ENCODE results near the gene FXYD5. TPM values are rescaled to one million over a fixed set of nuclear protein-coding genes. Genes with fewer than 3 reads are reported as not detected.
"Not testable (repeated sequence)": the region's sequence is repeated elsewhere in the genome, so short reads cannot be mapped to it uniquely, and the experiment has no call there.

FXYD5 gene
- total RNA-seq, 4 donors from 2014 or later = 6.0 to 67.7 (median 22.2) TPM

DNA sequence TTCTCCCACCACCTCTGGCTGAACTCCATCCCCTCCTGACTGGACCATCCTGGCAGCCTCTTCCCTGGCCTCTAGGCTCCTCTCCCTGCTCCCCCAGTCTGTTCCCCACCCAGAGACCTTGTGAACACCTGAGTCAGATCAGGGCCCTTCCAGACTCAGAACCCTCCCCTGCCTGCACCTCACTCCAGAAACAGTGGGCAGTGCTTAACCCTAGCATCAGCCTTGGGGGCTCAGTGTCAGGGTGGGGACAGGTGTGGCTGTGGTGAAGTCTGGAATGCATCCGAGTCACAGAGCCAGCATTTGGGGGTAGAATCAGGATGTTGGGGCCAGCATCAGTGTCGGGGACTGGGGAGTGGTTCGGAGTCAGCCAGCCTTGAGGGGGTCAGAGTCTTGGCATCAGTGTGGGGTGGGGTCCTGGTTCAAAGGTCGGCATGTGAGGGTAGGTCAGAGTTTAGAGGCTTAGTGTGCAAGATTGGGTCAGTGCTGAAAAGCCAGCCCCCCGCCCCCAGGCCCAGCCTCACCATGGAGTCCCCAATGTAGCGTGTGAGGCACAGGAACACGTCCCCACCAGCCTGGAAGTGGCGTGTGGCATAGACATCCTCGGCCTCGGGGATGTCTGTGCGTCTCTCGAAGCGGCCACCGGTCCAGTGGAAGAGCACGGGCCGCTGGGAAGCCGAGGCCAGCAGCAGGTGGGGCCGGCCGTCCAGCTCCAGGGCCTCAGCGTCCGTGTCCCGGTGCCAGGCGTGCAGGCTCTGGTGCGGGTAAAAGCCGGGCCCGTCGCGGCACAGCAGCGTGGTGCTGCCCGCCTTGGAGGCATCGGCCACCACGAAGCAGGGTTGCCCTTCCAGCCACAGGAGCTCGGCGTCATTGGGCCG is 28.5 kb upstream of the FXYD5 start:
- no peaks in the 10 kb centered on the region for H3K27me3 ChIP-seq
- no peaks in the 10 kb centered on the region for H3K9me3 ChIP-seq
- no peak overlapping the region for H3K4me3 ChIP-seq
- H3K27ac ChIP-seq = peak overlapping the region in 3 of 4 donors; percentile 61 to 97 (median 79)
- peak in 1 of 3 donors; percentile 55 for DNase-seq
- H3K4me1 ChIP-seq = peaks cover 5 to 58% (median 7%) of the 10 kb centered on the region in 4 donors
- no peak for TF ChIP-seq POLR2A (IDR thresholded peaks at IDR 0.05)
- TF ChIP-seq, protein P1, sequence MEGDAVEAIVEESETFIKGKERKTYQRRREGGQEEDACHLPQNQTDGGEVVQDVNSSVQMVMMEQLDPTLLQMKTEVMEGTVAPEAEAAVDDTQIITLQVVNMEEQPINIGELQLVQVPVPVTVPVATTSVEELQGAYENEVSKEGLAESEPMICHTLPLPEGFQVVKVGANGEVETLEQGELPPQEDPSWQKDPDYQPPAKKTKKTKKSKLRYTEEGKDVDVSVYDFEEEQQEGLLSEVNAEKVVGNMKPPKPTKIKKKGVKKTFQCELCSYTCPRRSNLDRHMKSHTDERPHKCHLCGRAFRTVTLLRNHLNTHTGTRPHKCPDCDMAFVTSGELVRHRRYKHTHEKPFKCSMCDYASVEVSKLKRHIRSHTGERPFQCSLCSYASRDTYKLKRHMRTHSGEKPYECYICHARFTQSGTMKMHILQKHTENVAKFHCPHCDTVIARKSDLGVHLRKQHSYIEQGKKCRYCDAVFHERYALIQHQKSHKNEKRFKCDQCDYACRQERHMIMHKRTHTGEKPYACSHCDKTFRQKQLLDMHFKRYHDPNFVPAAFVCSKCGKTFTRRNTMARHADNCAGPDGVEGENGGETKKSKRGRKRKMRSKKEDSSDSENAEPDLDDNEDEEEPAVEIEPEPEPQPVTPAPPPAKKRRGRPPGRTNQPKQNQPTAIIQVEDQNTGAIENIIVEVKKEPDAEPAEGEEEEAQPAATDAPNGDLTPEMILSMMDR (IDR thresholded peaks at IDR 0.05) = no peak
- H3K36me3 ChIP-seq = peaks cover 0 to 12% (median 0%) of the 10 kb centered on the region in 3 donors

DNA sequence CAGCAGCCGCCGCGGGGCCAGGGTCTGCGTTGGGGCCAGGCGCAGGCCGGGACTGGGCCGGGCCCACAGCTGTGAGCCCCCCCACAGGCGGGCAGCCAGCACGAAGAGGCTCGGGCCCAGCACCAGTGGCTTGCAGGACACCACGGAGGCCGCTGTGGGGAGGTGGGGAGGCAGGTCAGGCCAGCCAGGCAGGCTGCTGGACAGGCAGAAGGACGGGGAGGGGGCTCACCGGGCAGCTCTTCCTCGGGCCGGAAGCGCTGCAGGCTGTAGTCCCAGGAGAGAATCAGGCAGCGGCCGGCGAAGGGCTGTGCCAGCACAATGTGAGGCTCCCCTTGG is 27.9 kb upstream of the FXYD5 start:
- Histone ChIP-seq H3K27ac (peak overlapping the region in 2 of 4 donors; percentile 79 to 97), H3K9me3 (no peaks in the 10 kb centered on the region), H3K4me3 (no peak overlapping the region), H3K4me1 (peaks cover 4 to 57% (median 6%) of the 10 kb centered on the region in 4 donors), H3K36me3 (peaks cover 0 to 12% (median 0%) of the 10 kb centered on the region in 3 donors), H3K27me3 (no peaks in the 10 kb centered on the region)
- no peak for DNase-seq
- TF ChIP-seq, protein P1 (IDR thresholded peaks at IDR 0.05) = no peak
- TF ChIP-seq POLR2A (IDR thresholded peaks at IDR 0.05) = no peak

- DNase-seq = no peak
- Histone ChIP-seq H3K27me3 (no peaks in the 10 kb centered on the region), H3K9me3 (no peaks in the 10 kb centered on the region), H3K4me1 (peaks cover 4 to 46% (median 6%) of the 10 kb centered on the region in 4 donors), H3K4me3 (no peak overlapping the region), H3K36me3 (peaks cover 0 to 8% (median 0%) of the 10 kb centered on the region in 3 donors), H3K27ac (peak overlapping the region in 1 of 4 donors; percentile 97)
- TF ChIP-seq, protein P1 (IDR thresholded peaks at IDR 0.05) = no peak
- TF ChIP-seq POLR2A (IDR thresholded peaks at IDR 0.05) = no peak
Observed at GRCh38 chr19:35127871-35128270, 26.7 kb upstream of the FXYD5 start.

- DNase-seq = no peak
- no peak overlapping the region for H3K4me3 ChIP-seq
- H3K4me1 ChIP-seq = peaks cover 4 to 43% (median 6%) of the 10 kb centered on the region in 4 donors
- TF ChIP-seq, protein P1 (IDR thresholded peaks at IDR 0.05) = no peak
- no peak for TF ChIP-seq POLR2A (IDR thresholded peaks at IDR 0.05)
- no peaks in the 10 kb centered on the region for H3K9me3 ChIP-seq
- H3K27ac ChIP-seq = peak overlapping the region in 3 of 4 donors; percentile 12 to 97 (median 83)
- H3K36me3 ChIP-seq = peaks cover 0 to 1% (median 0%) of the 10 kb centered on the region in 3 donors
- no peaks in the 10 kb centered on the region for H3K27me3 ChIP-seq
Observed at GRCh38 chr19:35128398-35129057, 26.0 kb upstream of the FXYD5 start.

DNA sequence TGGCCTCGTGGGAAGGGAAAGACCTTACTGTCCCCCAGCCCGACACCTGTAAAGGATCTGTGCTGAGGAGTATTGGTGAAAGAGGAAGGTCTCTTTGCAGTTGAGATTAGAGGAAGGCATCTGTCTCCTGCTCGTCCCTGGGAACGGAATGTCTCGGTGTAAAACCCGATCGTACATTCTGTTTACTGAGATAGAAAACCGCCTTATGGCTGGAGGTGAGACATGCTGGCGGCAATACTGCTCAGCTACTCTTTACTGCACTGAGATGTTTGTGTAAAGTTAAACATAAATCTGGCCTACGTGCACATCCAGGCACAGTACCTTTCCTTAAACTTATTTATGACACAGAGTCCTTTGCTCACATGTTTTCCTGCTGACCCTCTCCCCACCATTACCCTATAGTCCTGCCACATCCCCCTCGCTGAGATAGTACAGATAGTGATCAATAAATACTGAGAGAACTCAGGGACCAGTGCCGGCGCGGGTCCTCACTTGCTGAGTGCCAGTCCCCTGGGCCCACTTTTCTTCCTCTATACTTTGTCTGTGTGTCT is 24.7 kb upstream of the FXYD5 start:
- H3K27me3 ChIP-seq, H3K36me3 ChIP-seq, H3K9me3 ChIP-seq, H3K4me3 ChIP-seq: not testable (repeated sequence)
- DNase-seq = peak in 1 of 3 donors; percentile 74
- peak; percentile 18 to 42 for TF ChIP-seq POLR2A (IDR thresholded peaks at IDR 0.05)
- H3K4me1 ChIP-seq = peaks cover 2 to 32% (median 3%) of the 10 kb centered on the region in 4 donors
- H3K27ac ChIP-seq = peak overlapping the region in 2 of 4 donors; percentile 83 to 95

Measured in Peyer's patch (tissue), 4 donors.